Pericardium fibroblast (primary cell): ENCODE measurements around the gene NARF. TPM values are rescaled to one million over a fixed set of nuclear protein-coding genes. Genes with fewer than 3 reads are reported as not detected.

ENCODE experiments used
- total RNA-seq: library from RNA; depleted of rRNA; stranded (reverse); fragments of >200 nt; gene quantifications from 2 replicates; pipeline ENCODE4 v1.2.3, GENCODE V29; 2015

Gene NARF
- total RNA-seq = 23.2 and 37.5 TPM in 2 replicates

DNA sequence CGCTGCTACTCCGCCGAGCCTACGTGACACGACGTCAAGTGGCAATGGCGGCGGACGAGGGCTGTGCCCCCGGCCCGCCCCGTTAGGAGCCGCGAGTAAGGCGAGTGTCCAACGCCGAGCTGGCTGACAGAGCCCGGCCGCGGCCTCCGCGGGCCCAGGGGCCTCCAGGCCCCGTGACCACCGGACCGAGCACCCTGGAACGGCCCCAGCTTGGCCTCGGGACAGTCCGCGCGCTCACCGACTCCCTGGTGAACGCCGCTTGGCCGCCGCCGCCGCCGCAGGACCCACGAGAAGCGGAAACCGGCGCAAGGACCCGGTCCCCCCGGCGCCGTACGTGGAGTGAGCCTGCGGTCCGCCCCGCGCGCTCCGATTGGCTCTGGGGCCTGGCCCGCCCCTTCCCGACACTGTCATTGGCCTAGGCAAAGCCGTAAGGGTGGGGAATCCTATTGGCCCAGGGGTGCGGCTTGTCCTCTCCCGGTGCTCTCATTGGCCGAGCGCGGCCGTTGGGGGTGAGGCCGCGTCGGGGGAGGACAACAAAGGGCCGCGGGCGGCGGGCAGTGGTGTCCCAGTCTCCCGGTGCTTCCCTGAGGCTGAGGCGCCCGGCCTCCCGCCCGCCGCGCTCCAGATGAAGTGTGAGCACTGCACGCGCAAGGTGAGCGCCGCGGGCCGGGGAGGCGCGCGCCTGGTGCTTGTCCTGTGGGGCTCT lies at the start of gene NARF:
TSS of gene NARF (plus strand) at position 563 of the 706 bp plus-strand sequence. CDS start at position 626, 63 bp downstream.

GRCh38 chr17:82418001-82418986 lies 40.2 kb upstream of the NARF start, which contains the start of the genes HEXD and OGFOD3:
TSS of gene HEXD (plus strand) at chr17:82418347. CDS start at chr17:82419800, 1,453 bp downstream.
TSS of gene OGFOD3 (minus strand) at chr17:82418586. CDS start at chr17:82418485, 101 bp downstream.

GRCh38 chr17:82450357-82451106 lies 8.0 kb upstream of the NARF start, which contains the start of gene CYBC1:
TSS of gene CYBC1 (minus strand) at chr17:82450752. CDS start at chr17:82449254, 1,498 bp downstream.

GRCh38 chr17:82518826-82519810 lies 60.6 kb downstream of the NARF start, which contains the start of gene FOXK2:
TSS of gene FOXK2 (plus strand) at chr17:82519732. CDS start at chr17:82519889, 157 bp downstream.

Other genes with a start within 250 kb of the NARF start
- gene CCDC57, start 245.9 kb upstream of the NARF start, total RNA-seq = 7.6 and 9.7 TPM in 2 replicates
- gene SLC16A3, start 229.7 kb upstream of the NARF start, total RNA-seq = 107 and 296 TPM in 2 replicates
- gene CSNK1D, start 185.0 kb upstream of the NARF start, total RNA-seq = 31.6 and 37.3 TPM in 2 replicates
- 0.26 and 4.0 TPM in 2 replicates for gene CD7, start 141.1 kb upstream of the NARF start, total RNA-seq
- 27.1 and 45.0 TPM in 2 replicates for gene SECTM1, start 125.0 kb upstream of the NARF start, total RNA-seq
- gene TEX19, start 99.5 kb upstream of the NARF start, total RNA-seq = not detected in 2 replicates
- 0.26 TPM in 1 of 2 replicates, not detected in the other for gene UTS2R, start 87.0 kb upstream of the NARF start, total RNA-seq
- 25.6 and 45.3 TPM in 2 replicates for gene HEXD, start 40.4 kb upstream of the NARF start, total RNA-seq
- gene OGFOD3, start 40.2 kb upstream of the NARF start, total RNA-seq = 24.5 and 32.1 TPM in 2 replicates
- gene CYBC1, start 8.0 kb upstream of the NARF start, total RNA-seq = 74.3 and 75.9 TPM in 2 replicates
- 30.1 and 35.6 TPM in 2 replicates for gene FOXK2, start 61.0 kb downstream of the NARF start, total RNA-seq
- 66.6 TPM in 2 replicates for gene WDR45B, start 189.7 kb downstream of the NARF start, total RNA-seq
- gene RAB40B, start 240.0 kb downstream of the NARF start, total RNA-seq = 10.4 and 12.1 TPM in 2 replicates